Stimulated activated CD4-positive, alpha-beta T cell treated with anti-CD3 and anti-CD28 coated beads, Interleukin-2, amount 100 ng/mL, for 24 hours (primary cell): ENCODE measurements around the gene CNTNAP5.
"Not testable (repeated sequence)": the region's sequence is repeated elsewhere in the genome, so short reads cannot be mapped to it uniquely, and the experiment has no call there.

Experiments
- DNase-seq, 2 donors: peaks; one replicate each; pipeline ENCODE4 v3.0.0-alpha.2; 2020

The CNTNAP5 gene

GRCh38 chr2:124333784-124334183 lies 308.7 kb downstream of the CNTNAP5 start:
- no peak for DNase-seq

- DNase-seq = no peak
Observed at GRCh38 chr2:124335058-124335457, 310.0 kb downstream of the CNTNAP5 start.

DNA sequence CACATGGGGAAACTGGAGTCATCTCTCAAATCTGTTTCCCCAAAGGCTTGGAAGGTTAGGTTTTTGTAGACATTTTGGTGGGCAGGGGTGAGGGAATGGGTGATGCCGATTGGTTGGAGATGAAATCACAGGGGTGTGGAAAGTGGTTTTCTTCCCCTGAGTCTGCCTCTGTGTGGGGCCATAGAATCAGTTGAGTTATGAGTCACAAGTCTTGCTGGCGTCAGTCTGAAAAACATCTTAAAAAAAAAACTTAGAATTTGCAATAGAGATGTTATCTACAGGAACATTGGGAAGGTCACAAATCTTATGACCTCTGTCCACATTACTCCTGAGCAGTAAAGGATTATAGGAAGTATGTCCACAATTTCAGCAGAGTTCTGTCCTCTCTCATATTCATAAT lies 314.6 kb downstream of the CNTNAP5 start:
- no peak for DNase-seq

DNA sequence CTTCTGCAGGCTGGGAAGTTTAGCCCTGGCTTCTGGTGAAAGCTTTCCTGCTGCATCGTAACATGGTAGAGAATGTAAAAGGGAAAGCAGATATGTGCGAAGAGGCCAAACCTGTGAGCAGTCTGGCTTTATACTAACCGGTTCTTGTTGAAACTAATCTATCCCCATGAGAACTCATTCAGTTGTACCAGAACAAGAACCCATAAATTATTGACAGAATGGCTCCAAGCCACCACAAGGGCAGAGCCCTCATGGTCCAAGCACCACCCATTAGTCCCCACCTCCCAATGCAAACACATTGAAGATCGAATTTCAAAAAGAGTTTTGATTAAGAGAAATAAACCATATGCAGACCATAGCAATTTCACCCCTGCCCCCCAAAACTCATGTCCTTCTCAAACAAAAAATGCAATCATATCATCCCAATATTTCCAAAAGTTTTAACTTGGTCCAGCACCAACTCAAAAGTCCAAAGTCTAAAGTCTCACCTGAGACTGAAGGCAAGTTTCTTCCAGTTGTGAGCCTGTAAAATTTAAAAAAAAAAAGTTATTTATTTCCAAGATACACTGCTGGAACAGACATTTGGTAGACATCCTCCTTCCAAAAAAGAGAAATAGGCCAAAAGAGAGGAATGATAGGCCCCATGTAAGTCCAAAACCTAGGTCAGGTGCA lies 318.9 kb downstream of the CNTNAP5 start:
- no peak for DNase-seq

GRCh38 chr2:124347209-124347608 lies 322.1 kb downstream of the CNTNAP5 start:
- DNase-seq = no peak

- no peak for DNase-seq
Observed at GRCh38 chr2:124353656-124354055, 328.6 kb downstream of the CNTNAP5 start.

DNA sequence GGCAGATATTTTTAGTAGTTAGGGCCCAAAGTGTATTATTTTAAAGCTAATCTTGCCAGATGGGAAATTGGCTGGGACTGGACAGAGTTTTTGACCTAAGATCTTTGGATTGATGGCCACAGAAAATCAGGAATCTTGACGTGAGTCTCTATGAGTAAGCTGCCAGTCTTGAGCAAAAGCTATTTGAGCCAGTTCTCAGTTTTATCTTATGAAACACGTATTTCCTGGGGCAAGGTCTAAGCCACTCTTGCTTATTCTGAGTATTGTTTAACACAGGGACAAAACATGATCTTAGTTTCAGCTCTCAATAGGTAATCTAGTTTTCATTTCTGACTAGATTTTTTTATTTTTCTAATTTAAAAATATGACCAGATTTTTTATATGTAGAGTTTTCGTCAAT lies 329.4 kb downstream of the CNTNAP5 start:
- DNase-seq = no peak

DNA sequence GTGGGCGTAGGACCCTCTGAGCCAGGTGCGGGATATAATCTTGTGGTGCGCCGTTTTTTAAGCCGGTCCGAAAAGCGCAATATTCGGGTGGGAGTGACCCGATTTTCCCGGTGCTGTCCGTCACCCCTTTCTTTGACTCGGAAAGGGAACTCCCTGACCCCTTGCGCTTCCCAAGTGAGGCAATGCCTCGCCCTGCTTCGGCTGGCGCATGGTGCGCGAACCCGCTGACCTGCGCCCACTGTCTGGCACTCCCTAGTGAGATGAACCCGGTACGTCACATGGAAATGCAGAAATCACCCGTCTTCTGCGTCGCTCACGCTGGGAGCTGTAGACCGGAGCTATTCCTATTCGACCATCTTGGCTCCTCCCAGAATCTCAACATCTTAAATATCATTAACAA lies 336.9 kb downstream of the CNTNAP5 start:
- not testable (repeated sequence) for DNase-seq

- DNase-seq = no peak
Observed at GRCh38 chr2:124369181-124369580, 344.1 kb downstream of the CNTNAP5 start.

DNA sequence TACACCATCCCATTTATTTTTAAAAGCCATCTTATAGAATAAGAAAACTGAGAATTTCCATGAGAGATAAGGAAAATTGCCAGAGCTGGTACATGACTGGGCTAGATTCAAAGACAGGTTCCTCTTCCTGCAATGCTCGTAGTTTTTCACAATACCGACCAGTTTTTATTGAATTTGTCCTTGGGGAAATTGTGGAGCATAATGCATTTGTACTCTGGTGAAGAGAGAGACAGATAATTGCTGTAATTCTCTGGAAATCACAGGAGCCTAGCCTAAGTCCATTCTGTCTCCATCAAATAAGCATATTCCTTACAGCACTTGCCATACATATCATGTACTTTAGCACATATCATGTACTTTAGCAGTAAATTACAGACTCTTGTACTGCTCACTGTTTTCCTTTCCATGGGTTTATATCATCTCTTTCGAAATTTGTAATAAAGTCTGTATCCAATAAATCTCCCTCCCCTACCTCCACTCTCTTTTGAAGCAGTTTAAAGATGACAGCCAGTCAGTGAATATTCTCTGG lies 355.2 kb downstream of the CNTNAP5 start:
- no peak for DNase-seq

DNA sequence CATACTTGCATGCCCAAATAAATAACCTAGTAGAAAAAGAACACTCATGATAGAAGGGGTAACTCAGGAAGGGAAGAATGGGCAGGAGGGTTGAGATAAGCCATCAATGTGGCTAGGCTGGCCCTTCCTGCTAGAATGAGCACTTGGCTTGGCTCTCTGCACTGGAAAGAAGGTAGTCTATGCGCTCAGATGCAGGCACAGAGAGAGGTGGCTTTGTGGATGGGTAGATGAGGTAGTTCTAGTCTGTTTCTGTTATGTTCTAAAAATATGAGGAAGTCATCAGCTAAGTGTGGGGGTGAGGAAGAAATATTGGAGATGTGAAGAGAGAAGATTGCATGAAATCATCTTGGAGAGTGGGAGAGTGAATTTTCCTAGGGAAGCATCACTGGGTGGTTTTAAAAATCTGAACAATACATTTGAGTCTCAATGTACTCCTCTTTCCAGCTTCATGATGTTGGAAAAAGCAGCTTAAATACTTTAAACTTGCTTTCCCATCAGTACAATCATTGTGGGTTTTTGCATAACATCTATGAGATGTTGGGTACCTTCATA lies 357.1 kb downstream of the CNTNAP5 start:
- DNase-seq = no peak

DNA sequence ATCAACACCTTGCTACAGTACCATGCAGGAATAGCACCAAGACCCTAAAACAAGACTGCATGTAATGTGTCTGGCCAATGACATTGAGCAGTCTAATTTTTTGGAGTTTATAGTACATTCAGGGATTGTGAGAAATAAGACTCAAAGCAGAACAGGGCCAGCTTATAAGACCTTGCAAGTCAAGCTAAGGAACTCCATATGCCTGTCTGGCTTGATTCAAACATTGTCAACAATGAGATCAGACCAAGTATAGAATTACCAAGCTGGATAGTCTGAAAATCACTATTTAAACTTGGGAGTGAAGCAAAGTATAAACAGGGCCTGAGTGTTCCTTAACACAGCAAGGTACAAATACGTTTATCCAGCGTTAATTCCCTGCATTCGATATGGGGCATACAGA lies 370.9 kb downstream of the CNTNAP5 start:
- no peak for DNase-seq

DNA sequence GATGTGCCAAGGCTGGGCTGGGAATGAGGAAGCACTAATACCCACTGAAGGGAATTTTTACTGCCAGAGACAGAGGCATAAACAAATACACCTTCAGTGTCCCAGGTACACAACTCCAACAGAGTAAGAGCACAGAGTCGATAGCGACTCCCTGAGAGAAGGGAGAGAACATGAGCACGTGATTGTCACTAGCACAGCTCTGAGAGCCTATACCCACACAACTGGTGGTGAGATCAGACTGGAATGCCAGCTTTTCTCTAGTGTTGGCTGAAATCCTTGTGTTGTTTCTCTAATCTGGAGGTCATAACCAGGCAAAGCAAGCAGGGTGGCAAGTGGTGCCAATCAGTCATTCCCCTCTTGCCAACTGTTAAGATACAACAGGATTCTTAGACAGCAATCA lies 377.2 kb downstream of the CNTNAP5 start:
- DNase-seq = no peak

DNA sequence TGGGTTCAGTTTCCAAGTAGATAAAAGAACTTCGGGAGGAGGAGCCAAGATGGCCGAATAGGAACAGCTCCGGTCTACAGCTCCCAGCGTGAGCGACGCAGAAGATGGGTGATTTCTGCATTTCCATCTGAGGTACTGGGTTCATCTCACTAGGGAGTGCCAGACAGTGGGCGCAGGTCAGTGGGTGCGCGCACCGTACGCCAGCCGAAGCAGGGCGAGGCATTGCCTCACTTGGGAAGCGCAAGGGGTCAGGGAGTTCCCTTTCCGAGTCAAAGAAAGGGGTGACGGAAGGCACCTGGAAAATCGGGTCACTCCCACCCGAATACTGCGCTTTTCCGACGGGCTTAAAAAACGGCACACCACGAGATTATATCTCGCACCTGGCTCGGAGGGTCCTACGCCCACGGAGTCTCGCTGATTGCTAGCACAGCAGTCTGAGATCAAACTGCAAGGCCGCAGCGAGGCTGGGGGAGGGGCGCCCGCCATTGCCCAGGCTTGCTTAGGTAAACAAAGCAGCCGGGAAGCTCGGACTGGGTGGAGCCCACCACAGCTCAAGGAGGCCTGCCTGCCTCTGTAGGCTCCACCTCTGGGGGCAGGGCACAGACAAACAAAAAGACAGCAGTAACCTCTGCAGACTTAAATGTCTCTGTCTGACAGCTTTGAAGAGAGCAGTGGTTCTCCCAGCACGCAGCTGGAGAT lies 382.9 kb downstream of the CNTNAP5 start:
- not testable (repeated sequence) for DNase-seq

GRCh38 chr2:124424074-124424473 lies 399.0 kb downstream of the CNTNAP5 start:
- no peak for DNase-seq

- DNase-seq = no peak
Observed at GRCh38 chr2:124426122-124426521, 401.0 kb downstream of the CNTNAP5 start.

DNA sequence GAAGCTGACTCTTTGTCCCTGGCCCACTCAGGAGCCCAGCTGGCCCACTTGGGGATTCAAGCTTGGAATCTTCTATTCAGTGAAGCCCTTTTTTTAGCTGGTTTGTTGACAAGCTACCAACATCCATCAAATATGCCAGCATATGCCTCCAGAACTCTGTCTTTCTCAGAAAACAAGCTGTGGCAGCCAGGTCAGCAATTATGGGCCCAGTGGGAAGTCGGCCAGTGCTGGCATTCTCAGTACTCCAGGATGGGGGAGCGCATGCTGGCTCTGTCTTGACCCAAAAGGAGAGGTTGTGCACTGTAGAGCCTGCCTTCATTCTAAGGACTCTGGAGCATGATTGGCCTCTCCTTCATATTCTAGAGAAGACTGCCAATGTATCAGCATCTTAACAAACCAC lies 401.5 kb downstream of the CNTNAP5 start:
- no peak for DNase-seq

- no peak for DNase-seq
Observed at GRCh38 chr2:124437811-124438210, 412.7 kb downstream of the CNTNAP5 start.

GRCh38 chr2:124450481-124450880 lies 425.4 kb downstream of the CNTNAP5 start:
- no peak for DNase-seq

DNA sequence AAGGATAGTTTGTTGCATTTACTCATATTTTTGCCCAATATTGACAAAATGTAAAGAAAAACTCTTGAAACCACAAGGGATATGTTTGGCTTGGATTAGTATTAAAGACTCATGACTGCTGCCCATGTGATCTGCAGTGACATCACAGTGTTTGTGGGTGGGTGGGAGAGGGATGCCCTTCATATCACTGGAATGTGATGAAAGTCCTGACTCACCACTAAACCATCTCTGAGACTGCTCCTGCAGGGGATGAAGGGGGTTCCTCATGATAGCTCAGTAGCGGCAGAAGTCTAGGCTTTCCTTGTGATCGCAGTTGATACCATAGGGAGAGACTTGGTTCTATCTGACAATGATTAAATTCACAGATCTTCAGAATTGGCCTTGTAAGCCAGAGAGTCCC lies 451.2 kb downstream of the CNTNAP5 start:
- DNase-seq = no peak

DNA sequence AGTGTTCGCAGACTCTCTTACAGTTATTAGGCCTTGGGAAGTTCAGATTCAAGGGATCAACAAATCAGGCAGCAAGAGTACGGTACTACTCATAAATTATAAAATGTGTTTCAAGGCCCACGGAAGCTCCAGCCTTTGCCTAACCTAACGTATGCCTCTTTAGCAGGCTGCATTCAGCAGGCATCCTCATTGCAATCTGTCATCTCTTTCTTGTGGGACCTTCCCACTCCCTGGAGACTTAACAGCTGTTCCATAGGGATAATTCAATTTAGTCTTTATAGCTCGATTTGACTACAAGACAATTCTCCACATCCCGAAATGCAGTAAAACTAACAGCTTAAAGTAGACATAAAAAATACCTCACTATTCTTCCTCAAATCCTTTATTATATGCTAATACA lies 453.7 kb downstream of the CNTNAP5 start:
- no peak for DNase-seq

GRCh38 chr2:124480958-124481357 lies 455.9 kb downstream of the CNTNAP5 start:
- no peak for DNase-seq

- no peak for DNase-seq
Observed at GRCh38 chr2:124482044-124482443, 457.0 kb downstream of the CNTNAP5 start.

- DNase-seq = no peak
Observed at GRCh38 chr2:124482551-124482950, 457.5 kb downstream of the CNTNAP5 start.
